ENCODE results near the gene PCSK1. TPM values are rescaled to one million over a fixed set of nuclear protein-coding genes. Genes with fewer than 3 reads are reported as not detected.

The PCSK1 gene
- total RNA-seq, 3 donors from 2014 or later (not counting 1 experiment from before 2014, with no cell fraction given): not detected

DNA sequence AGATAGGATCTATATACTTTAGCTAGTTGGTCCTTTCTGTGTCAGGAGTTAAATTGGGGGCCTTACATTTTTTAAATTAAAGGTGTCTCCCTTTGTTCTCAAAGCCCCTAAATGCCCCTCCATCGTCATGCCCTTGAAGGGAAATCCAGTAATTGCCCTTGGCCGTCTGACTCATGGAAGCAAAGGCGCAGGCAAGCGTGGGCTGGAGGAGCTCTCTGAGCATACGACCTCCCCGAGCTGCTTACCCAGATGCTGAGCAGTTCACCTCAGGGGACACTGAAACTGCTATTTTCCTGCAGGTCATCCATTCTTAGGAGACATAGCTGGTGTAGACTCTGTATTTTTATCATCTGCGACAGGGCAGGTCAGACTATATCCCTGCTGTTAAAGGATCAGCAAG is 23.0 kb downstream of the PCSK1 start:
- WGBS (ENCODE audit: insufficient coverage): 91% methylated on average over 7 of the region's 7 CpGs
- TF ChIP-seq, protein P1, sequence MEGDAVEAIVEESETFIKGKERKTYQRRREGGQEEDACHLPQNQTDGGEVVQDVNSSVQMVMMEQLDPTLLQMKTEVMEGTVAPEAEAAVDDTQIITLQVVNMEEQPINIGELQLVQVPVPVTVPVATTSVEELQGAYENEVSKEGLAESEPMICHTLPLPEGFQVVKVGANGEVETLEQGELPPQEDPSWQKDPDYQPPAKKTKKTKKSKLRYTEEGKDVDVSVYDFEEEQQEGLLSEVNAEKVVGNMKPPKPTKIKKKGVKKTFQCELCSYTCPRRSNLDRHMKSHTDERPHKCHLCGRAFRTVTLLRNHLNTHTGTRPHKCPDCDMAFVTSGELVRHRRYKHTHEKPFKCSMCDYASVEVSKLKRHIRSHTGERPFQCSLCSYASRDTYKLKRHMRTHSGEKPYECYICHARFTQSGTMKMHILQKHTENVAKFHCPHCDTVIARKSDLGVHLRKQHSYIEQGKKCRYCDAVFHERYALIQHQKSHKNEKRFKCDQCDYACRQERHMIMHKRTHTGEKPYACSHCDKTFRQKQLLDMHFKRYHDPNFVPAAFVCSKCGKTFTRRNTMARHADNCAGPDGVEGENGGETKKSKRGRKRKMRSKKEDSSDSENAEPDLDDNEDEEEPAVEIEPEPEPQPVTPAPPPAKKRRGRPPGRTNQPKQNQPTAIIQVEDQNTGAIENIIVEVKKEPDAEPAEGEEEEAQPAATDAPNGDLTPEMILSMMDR (IDR thresholded peaks at IDR 0.05): no peak
- no peak for ATAC-seq
- H3K27me3 Mint-ChIP-seq (ENCODE audit: low read depth in 2 of 2): peaks cover 10 to 39% of the 10 kb centered on the region in 2 donors
- H3K9me3 Mint-ChIP-seq: no peaks in the 10 kb centered on the region
- H3K27me3 ChIP-seq (ENCODE audit: control insufficient read depth, insufficient read depth, low read length): peaks cover 2% of the 10 kb centered on the region
- H3K4me3 ChIP-seq (ENCODE audit: low read length): no peak overlapping the region
- H3K36me3 ChIP-seq (ENCODE audit: control insufficient read depth, insufficient read depth, low read length): no peaks in the 10 kb centered on the region
- H3K4me3 Mint-ChIP-seq: no peak overlapping the region
- H3K36me3 Mint-ChIP-seq: no peaks in the 10 kb centered on the region
- H3K4me1 ChIP-seq (ENCODE audit: control insufficient read depth, insufficient read depth, low read length): no peaks in the 10 kb centered on the region
- H3K9me3 ChIP-seq (ENCODE audit: control insufficient read depth, insufficient read depth, low read length): no peaks in the 10 kb centered on the region
- no peak overlapping the region for H3K27ac ChIP-seq (ENCODE audit: low read length)
- DNase-seq: no peak
- H3K4me1 Mint-ChIP-seq: no peaks in the 10 kb centered on the region
- H3K27ac Mint-ChIP-seq: no peak overlapping the region
- intact Hi-C loops (cut with micrococcal nuclease): no loop called here

GRCh38 chr5:96408841-96409538 is 24.1 kb downstream of the PCSK1 start:
- DNase-seq (no peak), ATAC-seq (no peak)
- Histone ChIP-seq H3K4me1 (ENCODE audit: control insufficient read depth, insufficient read depth, low read length) (no peaks in the 10 kb centered on the region), H3K27ac (ENCODE audit: low read length) (no peak overlapping the region), H3K27me3 (ENCODE audit: control insufficient read depth, insufficient read depth, low read length) (no peaks in the 10 kb centered on the region), H3K36me3 (ENCODE audit: control insufficient read depth, insufficient read depth, low read length) (no peaks in the 10 kb centered on the region), H3K4me3 (ENCODE audit: low read length) (no peak overlapping the region), H3K9me3 (ENCODE audit: control insufficient read depth, insufficient read depth, low read length) (no peaks in the 10 kb centered on the region)
- TF ChIP-seq, protein P1 (IDR thresholded peaks at IDR 0.05): no peak
- 89% methylated on average over 13 of the region's 13 CpGs for WGBS (ENCODE audit: insufficient coverage)
- Mint-ChIP-seq H3K4me3 (no peak overlapping the region), H3K36me3 (no peaks in the 10 kb centered on the region), H3K4me1 (no peaks in the 10 kb centered on the region), H3K27me3 (ENCODE audit: low read depth in 2 of 2) (peaks cover 14 to 49% of the 10 kb centered on the region in 2 donors), H3K9me3 (no peaks in the 10 kb centered on the region), H3K27ac (no peak overlapping the region)
- intact Hi-C loops (cut with micrococcal nuclease): no loop called here

DNA sequence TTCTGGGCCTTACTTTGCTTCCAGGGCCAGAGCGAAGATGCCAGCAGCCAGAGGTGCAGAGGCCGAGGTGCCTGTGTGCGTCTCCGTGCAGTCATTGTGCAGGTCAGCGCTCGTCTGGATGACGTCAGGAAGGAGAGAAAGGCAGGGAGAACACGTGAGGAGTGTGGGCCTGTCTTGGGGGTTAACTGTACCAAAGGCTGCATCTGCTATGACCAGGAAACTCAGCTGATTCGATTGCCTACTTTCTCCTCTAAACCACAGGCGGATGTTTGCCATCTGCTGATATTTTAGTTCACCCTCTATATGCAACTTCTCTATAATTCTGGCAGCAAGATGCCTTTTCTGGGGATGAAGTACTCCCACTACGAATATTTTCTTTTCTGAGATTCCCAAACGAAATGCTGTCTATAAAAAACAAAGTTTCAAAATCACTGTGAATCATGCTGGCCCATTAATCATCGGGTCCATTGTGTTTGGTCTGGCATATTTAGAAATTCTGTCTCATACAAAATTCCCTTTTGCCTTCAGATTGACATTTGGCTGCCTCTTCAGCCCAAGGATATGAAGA is 24.8 kb downstream of the PCSK1 start:
- Histone ChIP-seq H3K4me3 (ENCODE audit: low read length) (no peak overlapping the region), H3K27ac (ENCODE audit: low read length) (no peak overlapping the region), H3K4me1 (ENCODE audit: control insufficient read depth, insufficient read depth, low read length) (no peaks in the 10 kb centered on the region), H3K36me3 (ENCODE audit: control insufficient read depth, insufficient read depth, low read length) (no peaks in the 10 kb centered on the region), H3K27me3 (ENCODE audit: control insufficient read depth, insufficient read depth, low read length) (no peaks in the 10 kb centered on the region), H3K9me3 (ENCODE audit: control insufficient read depth, insufficient read depth, low read length) (no peaks in the 10 kb centered on the region)
- H3K9me3 Mint-ChIP-seq: no peaks in the 10 kb centered on the region
- H3K27ac Mint-ChIP-seq: no peak overlapping the region
- no peaks in the 10 kb centered on the region for H3K4me1 Mint-ChIP-seq
- ATAC-seq (no peak), DNase-seq (no peak)
- TF ChIP-seq, protein P1 (IDR thresholded peaks at IDR 0.05): no peak
- no peaks in the 10 kb centered on the region for H3K36me3 Mint-ChIP-seq
- WGBS (ENCODE audit: insufficient coverage): 78% methylated on average over 13 of the region's 13 CpGs
- intact Hi-C loops (cut with micrococcal nuclease): no loop called here
- no peak overlapping the region for H3K4me3 Mint-ChIP-seq
- H3K27me3 Mint-ChIP-seq (ENCODE audit: low read depth in 2 of 2): peaks cover 17 to 53% of the 10 kb centered on the region in 2 donors

- Mint-ChIP-seq H3K9me3 (no peaks in the 10 kb centered on the region), H3K4me1 (no peaks in the 10 kb centered on the region), H3K36me3 (no peaks in the 10 kb centered on the region), H3K4me3 (no peak overlapping the region), H3K27ac (no peak overlapping the region), H3K27me3 (ENCODE audit: low read depth in 2 of 2) (peaks cover 14 to 48% of the 10 kb centered on the region in 2 donors)
- TF ChIP-seq, protein P1 (IDR thresholded peaks at IDR 0.05): no peak
- no peak for DNase-seq
- no peak overlapping the region for H3K4me3 ChIP-seq (ENCODE audit: low read length)
- intact Hi-C loops (cut with micrococcal nuclease): no loop called here
- no peaks in the 10 kb centered on the region for H3K4me1 ChIP-seq (ENCODE audit: control insufficient read depth, insufficient read depth, low read length)
- H3K27me3 ChIP-seq (ENCODE audit: control insufficient read depth, insufficient read depth, low read length): no peaks in the 10 kb centered on the region
- no peak overlapping the region for H3K27ac ChIP-seq (ENCODE audit: low read length)
- ATAC-seq: no peak
- no peaks in the 10 kb centered on the region for H3K36me3 ChIP-seq (ENCODE audit: control insufficient read depth, insufficient read depth, low read length)
- H3K9me3 ChIP-seq (ENCODE audit: control insufficient read depth, insufficient read depth, low read length): no peaks in the 10 kb centered on the region
Measured at GRCh38 chr5:96407436-96407835, 25.6 kb downstream of the PCSK1 start.

All from natural killer cell (primary cell).